Activated T-cell treated with anti-CD3 and anti-CD28 coated beads, Interleukin-2, amount 50 U/mL, for 72 hours (primary cell): ENCODE results near the gene PHF8. TPM values are rescaled to one million over a fixed set of nuclear protein-coding genes. Genes with fewer than 3 reads are reported as not detected.

ENCODE experiments used
- total RNA-seq, 2 donors: library from RNA; stranded (reverse); gene quantifications; one replicate each; pipeline ENCODE4 v1.2.3, GENCODE V29; 2022

Gene PHF8
- total RNA-seq, 2 donors from 2014 or later, result 53.6 to 59.7 TPM

Other genes starting within 250 kb of the PHF8 start
- gene FAM120C, start 138.8 kb upstream of the PHF8 start, total RNA-seq, result 10 to 100 TPM in 1 of 2 donors, 1 to 10 TPM in 1; 9.9 to 10.5 TPM